ENCODE data around the gene RPS16. TPM values are rescaled to one million over a fixed set of nuclear protein-coding genes. Genes with fewer than 3 reads are reported as not detected.

RPS16 gene
- total and polyA plus RNA-seq, 9 of the 15 experiments (the other 6 are each of a cell fraction or from before 2014, with no cell fraction given) = 82.6 to 3,671 (median 2,204) TPM

- no peak; the same call in 1 of the 2 replicates for TF ChIP-seq ARID4B (CRISPR knock-in tag; IDR thresholded peaks at IDR 0.05)
- TF ChIP-seq KAT8 (IDR thresholded peaks at IDR 0.05; ENCODE audit: low read depth) = no peak
- no peak for TF ChIP-seq KLF6 (CRISPR knock-in tag; IDR thresholded peaks at IDR 0.05; ENCODE audit: borderline replicate concordance)
- peak; percentile 15; the same call in 1 of the 2 replicates for TF ChIP-seq ZNF431 (CRISPR knock-in tag; IDR thresholded peaks at IDR 0.05)
- no peak for TF ChIP-seq TCF15 (CRISPR knock-in tag; IDR thresholded peaks at IDR 0.05)
- no peak for TF ChIP-seq CLOCK (CRISPR knock-in tag; IDR thresholded peaks at IDR 0.05; ENCODE audit: borderline replicate concordance)
- TF ChIP-seq ZC3H4 (CRISPR knock-in tag; IDR thresholded peaks at IDR 0.05; ENCODE audit: borderline replicate concordance) = no peak
- no peak for TF ChIP-seq TCF7L2 (IDR thresholded peaks at IDR 0.05; ENCODE audit: low read depth, low read length)
- no peak for TF ChIP-seq ZNF316 (IDR thresholded peaks at IDR 0.05)
- TF ChIP-seq ZNF436 (CRISPR knock-in tag; IDR thresholded peaks at IDR 0.05) = no peak
- TF ChIP-seq ZNF717 (CRISPR knock-in tag; IDR thresholded peaks at IDR 0.05) = no peak
- no peak for TF ChIP-seq KLF1 (tag; IDR thresholded peaks at IDR 0.05)
- TF ChIP-seq RBM17 (IDR thresholded peaks at IDR 0.05; ENCODE audit: borderline replicate concordance, low read depth, low read length) = no peak
- TF ChIP-seq ATF2 (CRISPR knock-in tag; IDR thresholded peaks at IDR 0.05) = no peak
- TF ChIP-seq ZNF512 (tag; IDR thresholded peaks at IDR 0.05) = no peak
- TF ChIP-seq L3MBTL2 (IDR thresholded peaks at IDR 0.05) = no peak
- no peak for TF ChIP-seq ZNF76 (CRISPR knock-in tag; IDR thresholded peaks at IDR 0.05; ENCODE audit: borderline replicate concordance)
- TF ChIP-seq FOXK2 (conservative IDR thresholded peaks at IDR 0.05 in 1 of 2, IDR thresholded peaks at IDR 0.05 in 1 of 2; ENCODE audit: low read depth in 2 of 2) = no peak
- no peak for TF ChIP-seq SMARCA5 (IDR thresholded peaks at IDR 0.05)
- TF ChIP-seq MAFF (IDR thresholded peaks at IDR 0.05; ENCODE audit: low read length) = no peak
Measured at GRCh38 chr19:39411832-39412099, 24.0 kb downstream of the RPS16 start (continued).

Data from K562 (cell line).